Adrenal gland (tissue), 12 donors: ENCODE measurements around the gene CAPN2. TPM values are rescaled to one million over a fixed set of nuclear protein-coding genes. Genes with fewer than 3 reads are reported as not detected.
A peak's percentile ranks its signal among the peaks of the same experiment; 100 is the strongest.

Experiments
- DNase-seq, 7 donors: peaks; one replicate each; pipeline ENCODE4 v3.0.0-alpha.2; 2019 to 2020
- H3K27ac ChIP-seq, 5 donors: fragments of 200-600 bp; sonication (generic) in 4 of 5; 1 replicate in 3 of 5; 2 replicates in 2 of 5; pipeline versions ENCODE4 v1.5.1 to v1.8.0; 2016 to 2020; ENCODE audit warnings: mild to moderate bottlenecking in 1 of 5
- H3K27me3 ChIP-seq: fragments of 200-600 bp; 2 replicates; pipeline ENCODE4 v1.8.0; 2021
- H3K36me3 ChIP-seq, 2 donors: fragments of 200-600 bp; replicated peaks in 1 of 2; 1 replicate in 1 of 2; 2 replicates in 1 of 2; pipeline versions ENCODE4 v1.5.1 to v1.8.0; 2018 to 2022
- H3K4me1 ChIP-seq, 2 donors: fragments of 200-600 bp; replicated peaks in 1 of 2; 1 replicate in 1 of 2; 2 replicates in 1 of 2; pipeline versions ENCODE4 v1.5.1 to v1.8.0; 2018 to 2021
- H3K4me3 ChIP-seq, 4 donors: fragments of 200-600 bp; sonication (generic) in 3 of 4; one replicate each; pipeline ENCODE4 v1.5.1; 2016 to 2018
- H3K9me3 ChIP-seq, 3 donors: fragments of 200-600 bp; sonication (generic) in 1 of 3; replicated peaks in 1 of 3; 1 replicate in 2 of 3; 2 replicates in 1 of 3; pipeline versions ENCODE4 v1.5.1 to v1.8.0; 2016 to 2021
- CTCF ChIP-seq, 6 experiments: fragments of 450-650 bp in 4 of 6; fragments of 200-600 bp in 2 of 6; sonication (generic) in 1 of 6; IDR thresholded peaks; 1 replicate in 5 of 6; 2 replicates in 1 of 6; pipeline versions ENCODE4 v1.5.1 to v1.8.0; 2016 to 2021; ENCODE audit warnings: antibody characterized with exemption in 6 of 6, mild to moderate bottlenecking in 2 of 6, moderate library complexity in 1 of 6
- POLR2A ChIP-seq, 2 donors: fragments of 450-650 bp; IDR thresholded peaks; one replicate each; pipeline ENCODE4 v1.6.1; 2017; ENCODE audit warnings: antibody characterized with exemption in 2 of 2, mild to moderate bottlenecking in 2 of 2, moderate library complexity in 1 of 2
- WGBS, 4 donors: extraction: QIAGEN DNeasy Blood & Tissue Kit in 2 of 4; methylation state at CpG; one replicate each; pipeline versions ENCODE4 v1.1.5 to v1.1.7; 2013 to 2017; 5-methylcytosine and 5-hydroxymethylcytosine counted together
- intact Hi-C, 2 donors: fragments of 100-400 bp; cut with DNase I; formaldehyde crosslinking; loops; one replicate each; pipeline versions ENCODE4 v1.14.1 to v1.15.0; 2022 to 2023
- polyA plus RNA-seq, 3 donors: library from polyadenylated mRNA; stranded (reverse); fragments of 200-250 nt in 2 of 3; fragments of 350-450 nt in 1 of 3; fragmentation: Illumina TruSeq in 1 of 3; extraction: RNeasy Lipid Tissue Mini Kit (QIAGEN cat#74804) in 1 of 3; gene quantifications; one replicate each; pipeline ENCODE4 v1.2.3, GENCODE V29; 2013 to 2014
- total RNA-seq, 9 donors: library from RNA; depleted of rRNA in 4 of 9; stranded (reverse); fragments of >200 nt in 4 of 9; fragments of 120-200 nt in 1 of 9; fragmentation: NEBNext Ultra II Directional in 1 of 9; extraction: Animal tissue kit (Norgen Biotek cat#: 25700) in 1 of 9; gene quantifications; one replicate each; pipeline versions ENCODE4 v1.1.0 to v1.2.4, GENCODE V29; 2013 to 2023
- donor health status: healthy with polysubstance abuse.
- donor health status: Bipolar disorder and iron deficiency.
- donor health status: DM: yes; HTN: yes; CAD: no.
- donor health status: DM: no; HTN: no; CAD: no.
- donor health status: DM: no; HTN: no; CAD: no.
- donor health status: DM: yes; HTN: yes; CAD: no.

Gene CAPN2
- total and polyA plus RNA-seq, 12 donors, result 110 to 366 (median 199) TPM

- Histone ChIP-seq H3K9me3 (no peaks in the 10 kb centered on the region), H3K36me3 (peaks cover 0 to 4% of the 10 kb centered on the region in 2 donors), H3K4me3 (no peak overlapping the region), H3K4me1 (peaks cover 0 to 22% of the 10 kb centered on the region in 2 donors), H3K27me3 (no peaks in the 10 kb centered on the region), H3K27ac (peak overlapping the region in 1 of 5 donors; percentile 24)
- WGBS, 4 donors, result 53 to 75% (median 62%) methylated on average over 4 of the region's 4 CpGs
- intact Hi-C loops, result no loop called here
- DNase-seq, result no peak
- TF ChIP-seq POLR2A (IDR thresholded peaks at IDR 0.05), result no peak
- no peak for TF ChIP-seq CTCF (IDR thresholded peaks at IDR 0.05)
Measured at GRCh38 chr1:223788746-223789415, 76.5 kb downstream of the CAPN2 start.

- Histone ChIP-seq H3K4me3 (no peak overlapping the region), H3K36me3 (peaks cover 0 to 8% of the 10 kb centered on the region in 2 donors), H3K27me3 (no peaks in the 10 kb centered on the region), H3K27ac (peak overlapping the region in 2 of 5 donors; percentile 11 to 18), H3K9me3 (no peaks in the 10 kb centered on the region), H3K4me1 (peaks cover 0 to 25% of the 10 kb centered on the region in 2 donors)
- intact Hi-C loops, result no loop called here
- TF ChIP-seq CTCF (IDR thresholded peaks at IDR 0.05) (no peak), POLR2A (IDR thresholded peaks at IDR 0.05) (no peak)
- WGBS, 4 donors, result 42 to 58% (median 47%) methylated on average over 2 of the region's 2 CpGs
- no peak for DNase-seq
Measured at GRCh38 chr1:223792046-223792445, 79.7 kb downstream of the CAPN2 start.

GRCh38 chr1:223793716-223794115, 81.4 kb downstream of the CAPN2 start:
- Histone ChIP-seq H3K27me3 (no peaks in the 10 kb centered on the region), H3K4me1 (peaks cover 0 to 25% of the 10 kb centered on the region in 2 donors), H3K4me3 (no peak overlapping the region), H3K9me3 (no peaks in the 10 kb centered on the region), H3K36me3 (peaks cover 0 to 18% of the 10 kb centered on the region in 2 donors), H3K27ac (peak overlapping the region in 1 of 5 donors; percentile 2)
- 96 to 100% (median 97%) methylated on average over 4 of the region's 4 CpGs for WGBS, 4 donors
- TF ChIP-seq CTCF (IDR thresholded peaks at IDR 0.05) (no peak), POLR2A (IDR thresholded peaks at IDR 0.05) (no peak)
- intact Hi-C loops, result no loop called here
- no peak for DNase-seq

GRCh38 chr1:223794136-223794880, 82.0 kb downstream of the CAPN2 start:
- no peaks in the 10 kb centered on the region for H3K9me3 ChIP-seq
- H3K36me3 ChIP-seq, result peaks cover 0 to 21% of the 10 kb centered on the region in 2 donors
- intact Hi-C loops, result no loop called here
- TF ChIP-seq CTCF (IDR thresholded peaks at IDR 0.05) (no peak), POLR2A (IDR thresholded peaks at IDR 0.05) (no peak)
- 84 to 90% (median 89%) methylated on average over 9 of the region's 9 CpGs for WGBS, 4 donors
- no peaks in the 10 kb centered on the region for H3K27me3 ChIP-seq
- no peak overlapping the region for H3K4me3 ChIP-seq
- peaks cover 0 to 25% of the 10 kb centered on the region in 2 donors for H3K4me1 ChIP-seq
- DNase-seq, result no peak
- no peak overlapping the region for H3K27ac ChIP-seq
